ENCODE measurements around the gene PRKCZ.

The PRKCZ gene

GRCh38 chr1:2166695-2167094, 116.5 kb downstream of the PRKCZ start:
- no peak overlapping the region for H3K4ac ChIP-seq (ENCODE audit: low read depth, low read length)
- H3K23ac ChIP-seq (ENCODE audit: low read length) = no peak overlapping the region
- H2BK120ac ChIP-seq (ENCODE audit: insufficient read depth, low read length, poor library complexity) = peak overlapping the region; percentile 28
- H3K4me3 ChIP-seq (ENCODE audit: low read depth, low read length) = no peak overlapping the region
- H3K27me3 ChIP-seq (ENCODE audit: insufficient read depth, low read length) = no peaks in the 10 kb centered on the region
- peak overlapping the region; percentile 30 for H4K8ac ChIP-seq (ENCODE audit: low read depth, low read length)
- no peak overlapping the region for H2BK5ac ChIP-seq (ENCODE audit: low read depth, low read length, poor library complexity)
- H3K9me3 ChIP-seq (ENCODE audit: insufficient read depth, low read depth, low read length) = peaks cover 2% of the 10 kb centered on the region
- no peak overlapping the region for H4K12ac ChIP-seq (ENCODE audit: low read depth, low read length)
- H4K91ac ChIP-seq (ENCODE audit: low read depth, low read length) = peak overlapping the region; percentile 25
- no peak overlapping the region for H2AK5ac ChIP-seq (ENCODE audit: low read length)
- peaks cover 35 to 39% of the 10 kb centered on the region in 2 experiments for H3K36me3 ChIP-seq (ENCODE audit: control insufficient read depth in 1 of 2, insufficient read depth in 2 of 2, low read length in 2 of 2)
- WGBS (ENCODE audit: extremely low coverage, insufficient coverage, insufficient read length) = no CpG with 5 or more reads among the region's 10 CpGs
- no peak for DNase-seq
- H3K27ac ChIP-seq (ENCODE audit: low read depth, low read length) = no peak overlapping the region
- H3K14ac ChIP-seq (ENCODE audit: low read length) = peak overlapping the region; percentile 28
- H3K18ac ChIP-seq (ENCODE audit: low read length) = peak overlapping the region; percentile 28
- H3K4me2 ChIP-seq (ENCODE audit: low read length) = no peak overlapping the region
- H2AFZ ChIP-seq (ENCODE audit: insufficient read depth, low read length, poor library complexity) = no peak overlapping the region
- peaks cover 3% of the 10 kb centered on the region for H3K79me1 ChIP-seq (ENCODE audit: low read length)
- peaks cover 2% of the 10 kb centered on the region for H3K79me2 ChIP-seq (ENCODE audit: control insufficient read depth, insufficient read depth, low read length, poor library complexity)
- H3K4me1 ChIP-seq (ENCODE audit: control insufficient read depth in 1 of 2, insufficient read depth in 2 of 2, low read length in 2 of 2) = peaks cover 6 to 11% of the 10 kb centered on the region in 2 experiments
- H3K9ac ChIP-seq (ENCODE audit: low read length) = no peak overlapping the region
- H2BK12ac ChIP-seq (ENCODE audit: low read length) = no peak overlapping the region

GRCh38 chr1:2168090-2168489, 117.9 kb downstream of the PRKCZ start:
- Histone ChIP-seq H3K27ac (ENCODE audit: low read depth, low read length) (no peak overlapping the region), H3K79me2 (ENCODE audit: control insufficient read depth, insufficient read depth, low read length, poor library complexity) (peaks cover 2% of the 10 kb centered on the region), H3K9me3 (ENCODE audit: insufficient read depth, low read depth, low read length) (peaks cover 5% of the 10 kb centered on the region), H2BK5ac (ENCODE audit: low read depth, low read length, poor library complexity) (no peak overlapping the region), H3K79me1 (ENCODE audit: low read length) (peaks cover 3% of the 10 kb centered on the region), H3K9ac (ENCODE audit: low read length) (no peak overlapping the region), H3K4me2 (ENCODE audit: low read length) (no peak overlapping the region), H3K4me3 (ENCODE audit: low read depth, low read length) (no peak overlapping the region), H4K8ac (ENCODE audit: low read depth, low read length) (no peak overlapping the region), H2AFZ (ENCODE audit: insufficient read depth, low read length, poor library complexity) (no peak overlapping the region), H3K4ac (ENCODE audit: low read depth, low read length) (no peak overlapping the region), H3K18ac (ENCODE audit: low read length) (no peak overlapping the region), H4K91ac (ENCODE audit: low read depth, low read length) (no peak overlapping the region), H2BK120ac (ENCODE audit: insufficient read depth, low read length, poor library complexity) (no peak overlapping the region), H3K27me3 (ENCODE audit: insufficient read depth, low read length) (no peaks in the 10 kb centered on the region), H3K23ac (ENCODE audit: low read length) (no peak overlapping the region), H3K14ac (ENCODE audit: low read length) (no peak overlapping the region), H2AK5ac (ENCODE audit: low read length) (no peak overlapping the region), H3K4me1 (ENCODE audit: control insufficient read depth in 1 of 2, insufficient read depth in 2 of 2, low read length in 2 of 2) (peaks cover 6 to 11% of the 10 kb centered on the region in 2 experiments), H4K12ac (ENCODE audit: low read depth, low read length) (no peak overlapping the region), H2BK12ac (ENCODE audit: low read length) (no peak overlapping the region), H3K36me3 (ENCODE audit: control insufficient read depth in 1 of 2, insufficient read depth in 2 of 2, low read length in 2 of 2) (peaks cover 47 to 48% of the 10 kb centered on the region in 2 experiments)
- WGBS (ENCODE audit: extremely low coverage, insufficient coverage, insufficient read length) = no CpG with 5 or more reads among the region's 13 CpGs
- DNase-seq = no peak

DNA sequence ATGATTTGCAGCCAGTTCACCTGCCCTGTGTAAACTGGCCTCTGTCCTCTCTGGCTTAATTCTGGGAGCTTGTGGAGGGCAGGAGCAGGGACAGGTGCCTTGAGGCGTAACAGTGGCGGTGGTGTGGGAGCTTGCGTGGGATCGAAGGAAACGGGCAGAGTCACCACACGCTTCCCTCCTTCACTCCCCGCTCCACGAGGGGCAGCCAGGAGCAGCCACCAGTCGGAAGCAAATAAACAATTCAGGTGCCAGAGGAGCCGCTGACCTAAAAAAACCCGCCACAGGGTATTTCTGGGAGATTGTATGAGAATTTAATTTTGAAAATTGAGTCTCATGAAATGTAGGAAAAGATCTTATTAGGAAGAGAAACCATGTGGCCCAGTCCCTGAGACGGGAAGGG, 118.3 kb downstream of the PRKCZ start:
- Histone ChIP-seq H3K14ac (ENCODE audit: low read length) (no peak overlapping the region), H2BK120ac (ENCODE audit: insufficient read depth, low read length, poor library complexity) (no peak overlapping the region), H2AK5ac (ENCODE audit: low read length) (no peak overlapping the region), H3K4me3 (ENCODE audit: low read depth, low read length) (no peak overlapping the region), H3K79me1 (ENCODE audit: low read length) (peaks cover 3% of the 10 kb centered on the region), H4K91ac (ENCODE audit: low read depth, low read length) (no peak overlapping the region), H3K9ac (ENCODE audit: low read length) (no peak overlapping the region), H4K12ac (ENCODE audit: low read depth, low read length) (no peak overlapping the region), H3K18ac (ENCODE audit: low read length) (no peak overlapping the region), H3K36me3 (ENCODE audit: control insufficient read depth in 1 of 2, insufficient read depth in 2 of 2, low read length in 2 of 2) (peaks cover 46 to 47% of the 10 kb centered on the region in 2 experiments), H3K27me3 (ENCODE audit: insufficient read depth, low read length) (no peaks in the 10 kb centered on the region), H3K4ac (ENCODE audit: low read depth, low read length) (no peak overlapping the region), H3K23ac (ENCODE audit: low read length) (no peak overlapping the region), H3K79me2 (ENCODE audit: control insufficient read depth, insufficient read depth, low read length, poor library complexity) (peaks cover 2% of the 10 kb centered on the region), H3K4me2 (ENCODE audit: low read length) (no peak overlapping the region), H4K8ac (ENCODE audit: low read depth, low read length) (no peak overlapping the region), H3K27ac (ENCODE audit: low read depth, low read length) (no peak overlapping the region), H3K9me3 (ENCODE audit: insufficient read depth, low read depth, low read length) (peaks cover 5% of the 10 kb centered on the region), H2BK5ac (ENCODE audit: low read depth, low read length, poor library complexity) (no peak overlapping the region), H2AFZ (ENCODE audit: insufficient read depth, low read length, poor library complexity) (no peak overlapping the region), H2BK12ac (ENCODE audit: low read length) (no peak overlapping the region), H3K4me1 (ENCODE audit: control insufficient read depth in 1 of 2, insufficient read depth in 2 of 2, low read length in 2 of 2) (peaks cover 6 to 11% of the 10 kb centered on the region in 2 experiments)
- WGBS (ENCODE audit: extremely low coverage, insufficient coverage, insufficient read length) = no CpG with 5 or more reads among the region's 12 CpGs
- no peak for DNase-seq

- H2BK120ac ChIP-seq (ENCODE audit: insufficient read depth, low read length, poor library complexity) = no peak overlapping the region
- no peak overlapping the region for H4K91ac ChIP-seq (ENCODE audit: low read depth, low read length)
- no CpG with 5 or more reads among the region's 43 CpGs for WGBS (ENCODE audit: extremely low coverage, insufficient coverage, insufficient read length)
- H3K4me1 ChIP-seq (ENCODE audit: control insufficient read depth in 1 of 2, insufficient read depth in 2 of 2, low read length in 2 of 2) = peaks cover 6 to 11% of the 10 kb centered on the region in 2 experiments
- no peak overlapping the region for H4K12ac ChIP-seq (ENCODE audit: low read depth, low read length)
- H3K18ac ChIP-seq (ENCODE audit: low read length) = no peak overlapping the region
- H3K4ac ChIP-seq (ENCODE audit: low read depth, low read length) = no peak overlapping the region
- peaks cover 49 to 50% of the 10 kb centered on the region in 2 experiments for H3K36me3 ChIP-seq (ENCODE audit: control insufficient read depth in 1 of 2, insufficient read depth in 2 of 2, low read length in 2 of 2)
- no peak overlapping the region for H3K14ac ChIP-seq (ENCODE audit: low read length)
- no peak overlapping the region for H2AK5ac ChIP-seq (ENCODE audit: low read length)
- no peak for DNase-seq
- no peak overlapping the region for H3K23ac ChIP-seq (ENCODE audit: low read length)
- H3K4me3 ChIP-seq (ENCODE audit: low read depth, low read length) = no peak overlapping the region
- peaks cover 2% of the 10 kb centered on the region for H3K79me2 ChIP-seq (ENCODE audit: control insufficient read depth, insufficient read depth, low read length, poor library complexity)
- H3K79me1 ChIP-seq (ENCODE audit: low read length) = peaks cover 3% of the 10 kb centered on the region
- no peak overlapping the region for H3K4me2 ChIP-seq (ENCODE audit: low read length)
- no peak overlapping the region for H3K9ac ChIP-seq (ENCODE audit: low read length)
- no peak overlapping the region for H2BK12ac ChIP-seq (ENCODE audit: low read length)
- no peak overlapping the region for H2BK5ac ChIP-seq (ENCODE audit: low read depth, low read length, poor library complexity)
- no peaks in the 10 kb centered on the region for H3K27me3 ChIP-seq (ENCODE audit: insufficient read depth, low read length)
- no peak overlapping the region for H2AFZ ChIP-seq (ENCODE audit: insufficient read depth, low read length, poor library complexity)
- no peak overlapping the region for H4K8ac ChIP-seq (ENCODE audit: low read depth, low read length)
- peaks cover 5% of the 10 kb centered on the region for H3K9me3 ChIP-seq (ENCODE audit: insufficient read depth, low read depth, low read length)
- H3K27ac ChIP-seq (ENCODE audit: low read depth, low read length) = no peak overlapping the region
Observed at GRCh38 chr1:2169200-2169836, 119.1 kb downstream of the PRKCZ start.
